Loucy (cell line): ENCODE results near the gene CRAT.

Experiments used
- CTCF ChIP-seq: fragments of 200-600 bp; sonication (generic); conservative IDR thresholded peaks from 2 replicates; pipeline ENCODE4 v1.5.1; 2014; ENCODE audit warnings: mild to moderate bottlenecking, antibody characterized with exemption, low read length
- EZH2phosphoT487 ChIP-seq: fragments of 200-600 bp; IDR thresholded peaks from 2 replicates; pipeline ENCODE4 v1.6.1; 2018; ENCODE audit warnings: antibody characterized with exemption, mild to moderate bottlenecking, moderate library complexity, borderline replicate concordance

- TF ChIP-seq CTCF (no peak), EZH2phosphoT487 (no peak)
Observed at GRCh38 chr9:129052592-129052991, 58.0 kb downstream of the CRAT start.
